Stimulated activated CD4-positive, alpha-beta T cell treated with anti-CD3 and anti-CD28 coated beads, Interleukin-2, amount 100 ng/mL, for 48 hours (primary cell): ENCODE results near the gene ASPSCR1.

Experiments used
- DNase-seq, 2 donors: peaks; one replicate each; pipeline ENCODE4 v3.0.0-alpha.2; 2020

ASPSCR1 gene

DNA sequence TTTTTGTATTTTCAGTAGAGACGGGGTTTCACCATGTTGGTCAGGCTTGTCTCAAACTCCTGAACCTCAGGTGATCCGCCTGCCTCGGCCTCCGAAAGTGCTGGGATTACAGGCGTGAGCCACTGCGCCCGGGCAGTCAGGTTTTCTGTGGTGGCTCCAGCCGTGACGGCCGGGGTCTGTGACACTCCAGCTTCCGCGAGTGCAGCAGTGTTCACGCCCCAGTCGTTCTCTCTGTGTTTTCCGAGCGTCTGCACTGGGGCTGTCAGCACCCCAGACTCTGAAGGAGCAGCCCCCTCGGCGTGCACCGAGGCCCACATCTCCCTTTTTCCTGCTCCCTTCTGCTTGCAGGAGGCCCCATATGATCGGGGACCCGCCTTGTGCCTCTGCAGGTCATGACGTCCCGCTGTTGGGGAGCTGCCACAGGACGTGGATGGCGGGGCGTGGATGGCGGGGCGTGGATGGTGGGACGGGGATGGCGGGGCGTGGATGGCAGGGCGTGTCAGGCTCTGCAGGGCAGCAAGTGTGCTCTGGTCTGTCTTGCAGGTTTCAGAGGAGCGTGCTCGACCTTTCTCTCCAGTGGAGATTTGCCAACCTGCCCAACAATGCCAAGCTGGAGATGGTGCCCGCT, 5.7 kb downstream of the ASPSCR1 start:
- no peak for DNase-seq

DNA sequence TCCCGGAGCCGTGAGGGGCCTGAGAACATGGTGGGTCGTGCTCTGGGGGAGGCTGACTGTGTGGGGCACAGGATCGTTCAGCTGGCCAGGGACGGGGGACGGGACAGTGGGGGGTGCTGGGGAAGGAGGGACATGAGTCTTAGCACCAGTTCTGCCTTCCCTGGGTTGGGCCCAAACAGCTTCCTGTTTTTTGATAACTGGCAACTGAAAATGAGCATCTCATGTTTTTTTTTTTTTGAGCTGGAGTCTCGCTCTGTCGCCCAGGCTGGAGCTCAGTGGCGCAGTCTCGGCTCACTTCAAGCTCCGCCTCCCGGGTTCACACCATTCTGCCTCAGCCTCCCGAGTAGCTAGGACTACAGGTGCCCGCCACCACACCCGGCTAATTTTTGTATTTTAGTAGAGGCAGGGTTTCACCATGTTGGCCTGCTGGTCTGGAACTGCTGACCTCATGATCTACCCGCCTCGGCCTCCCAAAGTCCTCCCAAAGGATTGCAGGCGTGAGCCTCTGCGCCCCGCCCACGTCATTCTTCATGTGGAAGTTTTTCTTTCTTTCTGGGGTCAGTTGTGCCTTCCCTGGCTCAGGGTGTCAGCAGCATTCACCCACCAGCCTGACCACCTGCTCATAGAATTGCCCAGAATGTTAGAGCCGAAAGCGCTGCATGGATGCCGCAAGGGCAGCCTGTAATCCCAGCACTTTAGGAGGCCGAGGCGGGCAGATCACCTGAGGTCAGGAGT, 6.4 kb downstream of the ASPSCR1 start:
- DNase-seq = no peak

DNA sequence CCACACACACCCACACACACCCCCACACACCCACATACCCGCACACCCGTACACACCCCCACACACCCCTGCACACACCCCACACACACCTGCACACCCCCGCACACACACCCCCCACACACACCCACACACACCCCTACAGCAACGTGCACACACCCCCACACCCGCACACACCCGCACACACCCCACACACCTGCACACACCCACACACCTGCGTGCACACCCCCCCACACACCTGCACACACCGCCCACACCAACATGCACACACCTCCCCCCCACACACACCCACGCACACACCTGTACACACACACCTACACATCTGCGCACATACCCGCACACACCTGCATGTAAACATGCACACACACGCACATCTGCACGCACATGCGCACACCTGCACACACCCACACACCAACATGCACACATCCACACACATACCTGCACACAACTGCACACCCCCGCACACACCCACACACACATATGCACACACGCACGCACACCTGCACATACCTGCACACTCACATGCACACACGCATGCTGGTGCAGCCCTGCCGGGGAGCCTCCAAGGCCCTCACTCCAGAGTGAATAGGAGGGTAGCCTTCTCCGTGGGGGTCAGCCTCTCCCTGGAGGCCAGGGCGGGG, 7.5 kb downstream of the ASPSCR1 start:
- no peak for DNase-seq

DNA sequence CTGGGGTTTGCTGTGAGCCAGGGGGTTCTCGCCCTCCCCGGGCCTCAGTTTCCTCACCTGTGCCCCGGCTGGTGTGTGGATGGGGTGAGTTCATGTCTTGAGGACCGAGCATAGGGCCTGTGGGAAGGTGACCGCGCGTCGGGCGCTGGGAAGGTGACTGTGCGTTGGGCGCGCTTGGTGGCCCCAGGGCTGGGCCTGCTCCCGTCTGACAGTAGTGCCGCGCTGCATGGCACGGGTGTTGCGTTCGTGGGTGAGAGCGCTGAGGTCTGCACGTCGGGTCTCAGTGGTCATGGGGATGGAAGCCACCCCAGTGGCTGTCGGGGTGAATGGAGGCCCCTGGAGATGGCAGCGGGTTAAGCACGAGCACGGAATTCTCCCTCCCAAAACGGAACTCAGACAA, 9.2 kb downstream of the ASPSCR1 start:
- no peak for DNase-seq

DNA sequence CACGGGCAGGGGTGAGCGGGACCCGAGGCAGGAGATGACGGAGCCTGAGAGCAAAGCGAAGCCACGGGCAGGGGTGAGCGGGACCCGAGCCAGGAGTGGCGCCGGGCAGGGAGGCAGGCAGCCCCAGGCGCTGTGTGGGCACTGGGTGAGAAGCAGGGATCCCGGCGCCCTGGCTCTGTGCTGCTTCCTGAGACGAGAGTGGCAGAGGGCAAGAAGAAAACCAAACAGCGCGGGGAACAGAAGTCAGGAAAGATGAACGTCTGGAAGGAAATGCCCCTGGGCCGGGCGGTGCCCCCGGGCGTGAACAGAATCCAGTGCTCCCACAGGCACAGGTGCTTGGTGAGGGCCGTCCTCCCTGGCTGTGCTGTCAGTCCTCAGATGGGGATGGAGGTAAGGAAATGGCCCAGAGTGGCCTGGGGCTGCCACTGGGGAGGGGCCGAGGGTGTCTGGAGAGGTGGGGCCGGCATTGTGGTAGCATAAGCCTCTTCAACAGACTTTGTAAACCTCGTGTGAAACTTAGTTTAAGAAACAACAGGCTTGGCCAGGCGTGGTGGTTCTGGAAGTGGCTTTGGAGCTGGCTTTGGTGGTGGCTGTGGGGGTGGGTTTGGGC, 9.8 kb downstream of the ASPSCR1 start:
- no peak for DNase-seq

DNA sequence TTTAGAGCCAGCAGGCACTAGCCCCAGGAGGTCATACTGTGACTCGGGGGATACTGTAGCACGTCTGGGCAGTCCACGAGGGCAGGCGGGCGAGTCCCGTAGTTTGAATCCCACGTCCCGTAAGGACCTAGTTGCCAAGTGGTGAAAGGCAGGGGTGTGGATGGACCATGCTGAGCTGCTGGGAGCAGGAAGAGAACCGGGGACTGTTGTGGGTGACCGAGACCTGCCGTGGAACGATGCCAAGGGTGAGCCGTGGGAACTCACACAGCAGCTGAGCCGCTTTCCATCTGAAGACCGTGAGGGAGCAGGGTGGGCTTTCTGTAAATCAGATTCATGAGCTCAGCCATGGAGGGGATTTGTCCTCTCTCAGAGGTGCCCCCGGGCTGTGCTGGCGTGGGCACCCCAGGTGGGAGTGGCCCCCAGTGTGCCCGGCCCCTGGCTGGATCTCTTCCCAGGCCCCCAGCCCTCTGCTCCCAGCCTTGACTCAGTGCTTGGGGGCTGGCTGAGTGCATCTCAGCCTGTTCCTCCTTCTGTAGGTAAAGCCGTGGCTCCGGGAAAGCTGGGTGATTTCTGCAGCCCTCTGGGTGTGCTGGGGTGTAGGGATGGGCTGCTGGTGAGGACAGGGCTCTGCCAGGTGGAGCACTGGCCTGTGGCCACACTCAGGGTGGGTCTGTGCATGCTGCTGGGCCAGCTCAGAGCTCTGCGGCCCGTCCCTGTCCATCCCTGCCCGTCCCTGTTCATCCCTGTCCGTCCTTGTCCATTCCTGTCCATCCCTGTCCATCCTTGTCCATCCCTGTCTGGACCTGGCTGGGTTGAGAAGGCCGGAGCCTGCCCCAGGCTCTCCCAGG, 13.6 kb downstream of the ASPSCR1 start:
- no peak for DNase-seq

DNA sequence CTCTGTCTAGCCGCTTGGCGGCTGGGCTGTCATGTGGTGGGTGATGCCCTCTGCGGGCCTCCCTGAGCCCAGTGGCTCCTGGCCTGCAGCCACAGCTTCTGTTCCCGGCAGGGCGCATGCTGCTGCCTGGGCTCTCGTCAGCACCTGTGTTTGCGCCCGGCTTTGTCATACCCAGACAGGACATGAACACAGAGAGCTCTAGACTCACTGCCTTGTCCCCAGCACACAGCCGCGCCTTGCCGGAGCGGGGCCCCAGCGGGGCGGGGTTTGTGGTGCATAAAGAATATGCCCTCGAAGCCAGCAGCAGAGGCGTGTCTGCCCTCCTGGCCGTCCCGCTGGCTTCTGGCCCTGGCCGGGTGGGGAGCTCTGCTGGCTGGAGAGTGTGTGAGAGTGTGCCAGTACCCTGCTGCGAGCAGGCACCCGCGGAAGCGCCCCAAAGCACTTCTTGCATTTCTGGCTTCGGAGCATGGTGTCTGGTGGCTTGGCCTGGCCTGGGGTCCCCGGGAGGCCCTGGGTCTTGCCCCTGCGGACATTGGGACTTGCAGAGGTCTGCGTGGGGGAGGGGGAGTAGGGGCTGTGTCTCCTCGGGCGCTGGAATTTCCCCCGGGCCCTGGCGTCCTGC, 14.4 kb downstream of the ASPSCR1 start:
- DNase-seq = no peak

DNA sequence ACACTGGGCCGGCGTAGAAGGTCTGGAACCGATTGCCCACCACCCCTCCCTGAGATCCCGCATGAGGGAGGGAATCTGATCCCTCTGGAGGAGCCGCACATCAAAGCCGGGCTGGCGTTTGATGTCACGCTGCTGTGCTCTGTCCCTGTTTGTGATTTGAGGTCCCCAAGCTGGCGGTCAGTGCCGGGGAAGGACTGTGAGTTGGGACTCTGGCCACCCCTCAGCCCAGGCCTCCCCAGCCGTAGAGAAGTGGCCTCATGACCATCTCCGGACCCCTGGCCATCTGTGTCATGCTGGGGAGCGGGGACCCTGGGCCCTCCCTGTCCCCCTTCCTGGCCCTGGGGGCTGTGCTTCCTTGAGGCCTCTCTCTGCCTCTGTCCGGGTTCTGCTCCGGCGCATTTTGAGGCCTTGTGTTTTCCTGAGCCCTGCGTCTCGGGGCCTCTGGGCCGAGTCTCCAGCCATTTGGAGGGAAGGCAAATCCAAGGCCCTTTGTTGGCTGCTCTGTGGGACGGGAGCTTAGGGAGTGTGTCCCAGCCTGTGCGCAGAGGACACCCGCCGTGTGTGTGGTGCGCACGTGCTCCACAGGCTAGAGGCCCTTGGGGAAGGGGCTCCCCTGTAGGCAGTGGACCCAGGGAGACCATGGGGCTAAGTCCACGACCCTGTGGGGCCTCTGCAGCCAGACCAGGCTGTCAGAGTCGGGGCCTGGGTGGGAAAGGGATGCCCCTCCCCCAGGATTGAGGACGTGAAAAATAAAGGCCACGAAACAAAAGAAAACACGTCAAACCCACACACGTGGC, 15.1 kb downstream of the ASPSCR1 start:
- no peak for DNase-seq

DNA sequence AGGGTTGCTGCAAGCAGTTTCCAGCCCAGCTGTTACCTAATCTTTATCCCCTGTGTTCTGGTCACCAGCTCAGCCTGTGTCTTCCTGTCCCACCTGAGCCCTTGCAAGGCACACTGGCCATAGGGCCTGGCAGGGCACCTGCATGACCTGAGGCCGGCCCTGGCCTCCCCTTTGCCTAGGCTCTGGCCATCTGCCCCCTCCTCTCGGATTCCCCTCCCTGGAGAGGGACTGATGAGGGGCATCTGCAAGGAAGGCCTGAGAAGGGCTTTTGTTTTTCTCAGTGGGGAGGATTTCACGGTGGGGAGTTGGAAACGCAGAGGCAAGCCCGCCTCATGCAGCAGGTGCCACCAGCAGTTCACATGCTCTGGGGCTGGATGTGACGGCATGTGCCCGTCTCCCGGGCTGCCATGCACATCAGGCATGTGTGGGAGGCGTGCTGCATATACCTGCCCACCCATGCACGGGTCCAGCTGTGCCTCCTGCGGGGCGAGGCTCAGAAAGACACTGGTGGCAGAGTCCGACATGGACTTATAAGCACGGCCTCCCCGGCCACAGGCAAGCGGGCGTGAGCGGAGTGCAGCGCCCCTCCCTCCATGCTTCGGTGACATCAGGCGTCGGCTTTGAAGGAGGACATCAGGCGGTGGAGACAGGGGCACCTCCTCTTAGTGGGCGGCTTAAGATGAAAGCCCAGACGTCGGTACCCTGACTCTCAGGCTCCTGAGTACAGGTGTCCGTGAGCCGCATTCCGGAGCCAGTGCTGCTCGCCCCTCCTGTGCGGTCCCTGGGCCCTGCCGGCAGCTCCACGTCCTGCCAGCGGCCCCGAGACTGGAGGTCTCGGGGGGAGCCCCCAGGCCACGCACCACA, 16.5 kb downstream of the ASPSCR1 start:
- no peak for DNase-seq

DNA sequence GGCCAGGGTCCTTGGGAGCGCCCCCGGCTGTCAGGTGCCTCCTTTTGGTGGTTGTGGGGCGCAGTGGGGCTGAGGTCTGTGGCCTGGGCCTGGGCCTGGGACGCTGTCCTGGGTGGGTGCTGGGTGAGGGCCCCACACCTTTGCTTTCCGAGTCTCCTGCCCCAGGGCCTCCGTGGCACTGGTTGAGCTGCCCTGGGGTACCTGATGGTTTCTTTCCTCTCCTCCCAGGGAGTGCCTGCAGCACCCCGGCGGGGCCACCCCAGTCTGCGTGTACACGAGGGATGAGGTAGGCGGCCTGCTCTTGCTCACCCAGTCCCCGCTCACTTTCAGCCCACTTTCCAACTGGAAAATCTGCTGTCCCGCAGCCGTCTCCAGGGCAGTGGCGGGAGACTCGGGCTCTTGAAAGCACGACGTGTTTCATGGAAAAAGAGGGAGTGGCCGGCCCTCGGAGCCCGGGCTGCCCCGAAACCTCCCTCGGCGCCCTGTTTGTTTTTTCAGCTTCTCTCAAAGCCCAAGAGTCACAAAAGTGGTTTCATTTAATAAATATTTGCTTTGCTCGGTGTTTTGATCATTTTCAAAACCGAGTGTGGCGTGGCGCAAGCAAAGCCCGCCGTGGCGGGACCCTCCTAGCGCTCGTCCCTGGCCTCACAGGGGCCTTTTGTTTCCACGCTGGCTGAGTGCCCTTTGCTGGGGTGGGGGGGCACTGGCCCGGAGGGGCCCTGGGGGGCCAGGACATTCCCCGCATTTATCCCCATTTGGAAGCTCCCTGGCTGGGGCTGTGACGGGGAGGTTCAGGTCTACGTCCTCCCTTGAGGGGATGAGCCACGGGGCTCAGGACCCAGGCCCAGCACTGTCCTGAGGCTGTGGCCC, 17.4 kb downstream of the ASPSCR1 start:
- DNase-seq = no peak

DNA sequence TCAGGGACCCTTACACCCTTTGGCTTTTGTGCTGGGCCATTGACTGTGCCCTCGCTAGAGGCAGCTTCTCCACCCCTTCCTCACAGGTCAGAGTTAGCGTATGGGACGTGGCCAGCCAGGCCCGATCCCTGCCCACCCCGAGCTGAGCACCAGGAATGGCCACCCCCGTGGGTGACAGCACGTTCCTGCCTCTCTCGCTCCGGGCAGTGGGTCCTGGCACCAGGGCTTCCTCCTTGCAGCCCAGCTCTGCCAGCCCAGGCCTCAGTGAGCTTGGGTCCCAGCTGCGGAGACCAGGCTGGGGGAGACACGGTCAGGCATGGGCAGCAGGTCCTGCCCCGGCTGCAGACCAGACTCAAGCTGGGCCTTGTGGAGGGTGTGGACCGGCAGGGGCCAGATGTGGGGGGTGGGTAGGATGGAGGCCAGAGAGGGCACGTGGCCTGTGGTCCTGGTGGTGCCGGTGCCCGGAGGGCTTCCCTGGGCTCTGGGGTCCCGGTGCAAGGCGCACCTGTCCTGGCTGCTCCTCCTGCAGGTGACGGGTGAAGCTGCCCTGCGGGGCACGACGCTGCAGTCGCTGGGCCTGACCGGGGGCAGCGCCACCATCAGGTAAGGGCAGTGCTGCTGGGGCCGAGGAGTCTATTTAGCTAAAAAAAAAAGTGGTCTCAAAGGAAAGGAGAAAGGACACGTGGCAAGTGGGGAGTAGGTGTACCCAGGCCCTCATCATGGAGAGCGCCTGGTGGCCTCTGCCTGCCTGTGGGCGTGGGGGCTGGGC, 18.2 kb downstream of the ASPSCR1 start:
- DNase-seq = no peak

DNA sequence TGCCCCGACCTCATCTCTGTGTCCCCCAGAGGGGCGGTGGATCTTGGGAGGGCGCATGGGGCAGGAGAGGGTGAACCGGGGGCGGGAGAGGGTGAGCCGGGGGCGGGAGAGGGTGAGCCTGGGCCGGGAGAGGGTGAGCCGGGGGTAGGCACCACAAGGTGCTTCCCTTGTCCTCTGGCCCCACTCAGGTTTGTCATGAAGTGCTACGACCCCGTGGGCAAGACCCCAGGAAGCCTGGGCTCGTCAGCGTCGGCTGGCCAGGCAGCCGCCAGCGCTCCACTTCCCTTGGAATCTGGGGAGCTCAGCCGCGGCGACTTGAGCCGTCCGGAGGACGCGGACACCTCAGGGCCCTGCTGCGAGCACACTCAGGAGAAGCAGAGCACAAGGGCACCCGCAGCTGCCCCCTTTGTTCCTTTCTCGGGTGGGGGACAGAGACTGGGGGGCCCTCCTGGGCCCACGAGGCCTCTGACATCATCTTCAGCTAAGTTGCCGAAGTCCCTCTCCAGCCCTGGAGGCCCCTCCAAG, 18.9 kb downstream of the ASPSCR1 start:
- DNase-seq = no peak

DNA sequence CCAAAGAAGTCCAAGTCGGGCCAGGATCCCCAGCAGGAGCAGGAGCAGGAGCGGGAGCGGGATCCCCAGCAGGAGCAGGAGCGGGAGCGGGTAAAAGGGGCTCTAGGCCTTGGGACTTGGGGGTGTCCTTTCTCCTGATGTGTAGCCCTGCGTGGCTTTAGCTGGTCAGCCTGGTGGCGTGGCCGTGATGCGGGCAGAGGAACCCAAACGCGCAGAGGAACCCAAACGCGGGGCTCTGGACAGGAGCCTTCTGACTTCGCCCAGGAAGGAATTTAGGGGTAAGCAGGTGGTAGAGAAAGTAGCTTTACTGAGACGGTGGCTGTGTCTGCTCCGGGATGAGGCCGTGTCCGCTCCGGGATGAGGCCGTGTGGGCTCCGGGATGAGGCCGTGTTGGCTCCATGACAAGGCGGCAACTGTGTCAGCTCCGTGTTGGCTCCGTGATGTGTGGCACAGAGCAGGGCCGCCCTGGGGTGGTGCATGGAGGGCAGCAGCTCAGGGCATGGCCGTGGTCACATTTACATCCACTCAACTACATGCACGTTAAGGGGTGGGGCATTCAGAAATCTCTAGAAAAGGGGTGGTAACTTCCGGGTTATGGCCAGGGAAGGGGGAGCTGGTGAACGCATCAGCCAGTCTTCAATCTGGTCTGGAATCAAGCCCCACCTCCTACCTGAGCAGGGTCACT, 19.5 kb downstream of the ASPSCR1 start:
- no peak for DNase-seq

DNA sequence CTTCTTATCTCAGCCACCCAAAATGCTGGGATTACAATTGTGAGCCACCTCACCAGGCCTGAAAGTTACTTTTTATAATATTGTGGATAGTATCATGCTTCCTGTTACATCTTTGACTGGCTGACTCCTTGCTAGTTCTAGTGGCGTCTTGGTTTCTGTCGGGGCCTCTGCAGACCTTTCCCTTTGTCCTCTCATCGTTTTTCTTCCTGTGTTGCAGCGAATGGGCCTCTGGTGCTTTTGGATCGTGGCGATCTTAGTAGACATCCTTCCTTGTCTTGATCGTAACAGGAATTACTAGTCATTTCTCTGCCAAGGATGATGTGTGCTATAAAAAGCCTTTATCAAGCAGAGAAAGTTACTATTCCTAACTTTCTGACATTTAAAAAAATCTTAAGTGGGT, 20.8 kb downstream of the ASPSCR1 start:
- DNase-seq = no peak

DNA sequence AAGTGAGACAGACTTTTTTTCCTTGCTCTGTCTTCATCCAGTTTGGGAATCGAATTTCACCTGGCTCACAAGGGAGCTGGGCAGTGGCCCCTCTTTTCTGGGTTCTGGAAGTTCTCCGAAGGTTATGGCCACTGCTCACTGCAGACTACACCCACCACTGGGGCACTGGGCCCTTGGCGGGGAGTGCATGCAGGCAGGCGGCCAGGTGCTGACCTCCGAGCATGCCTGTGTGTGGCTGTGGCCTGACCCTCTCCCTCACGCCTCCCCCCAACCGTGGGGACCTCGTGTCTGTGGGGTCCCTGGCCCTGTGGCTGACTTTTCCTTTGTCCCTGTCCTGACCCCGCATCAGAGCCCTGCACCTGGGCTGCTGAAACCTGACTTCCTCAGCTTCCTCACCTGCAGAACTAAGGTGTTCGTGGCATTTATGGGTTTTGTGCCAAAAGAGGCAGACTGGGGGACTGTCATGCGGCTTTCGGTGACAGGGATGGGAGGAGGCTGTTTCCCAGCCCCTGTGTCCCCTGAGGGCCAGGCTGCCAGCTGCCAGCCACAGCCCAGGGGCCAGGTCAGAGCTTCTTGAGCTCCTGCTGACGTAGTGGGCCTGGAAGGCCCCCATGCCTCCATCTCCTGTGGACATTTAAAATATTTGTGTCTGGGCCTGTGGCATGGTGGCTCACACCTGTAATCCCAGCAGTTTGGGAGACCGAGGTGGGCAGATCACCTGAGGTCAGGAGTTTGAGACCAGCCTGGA, 21.4 kb downstream of the ASPSCR1 start:
- DNase-seq = no peak

DNA sequence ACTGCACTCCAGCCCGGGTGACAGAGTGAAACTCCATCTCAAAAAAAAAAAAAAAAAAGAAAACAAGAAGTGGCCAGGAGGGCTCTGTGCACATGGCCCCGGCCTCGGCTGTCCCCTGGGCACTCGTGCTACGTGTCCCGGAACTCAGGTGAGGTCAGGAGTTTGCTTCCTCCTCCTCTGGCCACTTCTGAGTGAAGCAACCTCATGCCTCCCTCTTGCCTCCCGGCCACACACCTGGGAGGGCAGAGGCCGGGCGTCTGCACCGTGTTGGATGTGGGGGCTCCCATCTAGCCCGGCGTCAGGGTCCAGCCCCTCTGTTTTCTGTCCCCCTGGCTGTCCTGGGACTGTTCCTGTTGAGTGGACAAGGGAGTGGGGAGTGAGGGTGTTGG, 22.2 kb downstream of the ASPSCR1 start:
- DNase-seq = no peak
